ENCODE results near the gene TOP1. TPM values are rescaled to one million over a fixed set of nuclear protein-coding genes. Genes with fewer than 3 reads are reported as not detected.

The TOP1 gene
- total and polyA plus RNA-seq, 3 experiments from 2014 or later: 15.0 to 103 (median 98.5) TPM

DNA sequence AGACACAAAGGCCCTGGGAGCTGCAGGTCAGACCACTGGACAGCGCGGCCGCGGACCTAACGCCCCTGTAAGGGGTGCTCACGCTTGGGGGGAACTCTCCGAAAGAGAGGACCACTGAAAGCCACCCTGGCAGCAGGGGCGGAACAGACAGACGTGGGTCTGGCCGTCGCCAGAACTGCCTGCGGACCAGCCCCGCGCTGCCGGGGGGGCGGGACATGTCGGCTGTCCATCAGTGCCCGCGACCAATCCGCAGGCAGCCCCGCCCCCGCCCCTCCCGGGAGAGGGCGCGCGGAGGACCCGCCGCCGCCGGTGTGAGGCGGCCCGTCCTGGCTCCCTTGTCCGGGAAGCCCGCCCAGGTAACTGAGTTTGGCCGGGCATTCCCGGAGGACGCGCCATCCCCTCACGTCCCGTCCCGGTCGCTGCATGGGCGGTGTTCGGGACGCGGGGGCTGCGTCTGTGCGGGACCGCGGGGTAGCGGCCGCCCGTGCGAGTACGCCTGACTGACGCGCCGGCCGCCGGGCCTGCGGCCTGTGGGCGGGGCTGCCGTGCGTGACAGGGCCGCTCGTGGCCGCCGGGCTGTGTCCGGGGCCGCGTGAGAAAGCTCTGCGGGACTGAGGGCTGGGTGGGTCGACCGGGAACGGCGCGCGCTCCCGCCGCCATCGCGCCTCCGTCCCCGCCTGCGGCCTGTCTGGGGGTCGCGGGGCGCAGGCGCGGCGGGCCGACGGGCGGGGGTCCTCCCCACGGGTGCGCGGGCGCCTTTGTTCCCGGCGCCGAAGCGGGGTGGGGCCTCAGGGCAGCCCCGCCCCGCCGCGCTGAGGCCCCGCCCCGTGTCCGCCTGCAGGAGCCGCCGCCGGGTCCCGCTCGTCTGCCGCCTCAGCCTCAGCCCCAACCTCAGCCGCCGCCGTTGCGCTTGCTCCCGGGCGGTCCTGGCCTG is 108.3 kb downstream of the TOP1 start, which contains the start of gene PLCG1:
Gene PLCG1, plus strand, starts transcription at position 864 of the 934 bp plus-strand sequence. CDS start 99 bp downstream, outside the sequence.
- Mint-ChIP-seq H3K27ac (peak within 1 kb of the TSS; percentile 92 to 99 (median 96)), H3K36me3 (peaks cover 0 to 15% (median 3%) of the 10 kb centered on the region in 3 donors), H3K27me3 (peaks cover 0 to 4% of the 10 kb centered on the region in 2 donors), H3K4me1 (peaks cover 57 to 66% (median 63%) of the 10 kb centered on the region in 3 donors), H3K9me3 (no peaks in the 10 kb centered on the region), H3K4me3 (peak within 1 kb of the TSS; percentile 89 to 98 (median 94))
- H3K9me3 ChIP-seq (ENCODE audit: low read length): no peaks in the 10 kb centered on the region
- DNase-seq: peak; percentile 80 to 86 (median 83)
- H3K36me3 ChIP-seq (ENCODE audit: insufficient read depth, low read length): no peaks in the 10 kb centered on the region
- POLR2A ChIA-PET: interaction anchor here (0.8 to 4.1 kb wide), 2 partner anchors 19 to 96 kb away, joined by 3 to 69 read pairs; no protein-coding TSS in a partner anchor
- H3K27ac ChIP-seq (ENCODE audit: low read depth, low read length): peak within 1 kb of the TSS; percentile 80
- H3K4me3 ChIP-seq (ENCODE audit: low read length): peak within 1 kb of the TSS; percentile 85
- H3K27me3 ChIP-seq (ENCODE audit: insufficient read depth, low read length, poor library complexity, severe bottlenecking): no peaks in the 10 kb centered on the region
- CTCF ChIA-PET: interaction anchor here (1.3 to 7.5 kb wide), 12 partner anchors 9 to 204 kb away, joined by 3 to 193 read pairs (median 16); partner anchors contain the start of gene LPIN3
- peaks cover 63% of the 10 kb centered on the region for H3K4me1 ChIP-seq (ENCODE audit: insufficient read depth, low read length)

DNA sequence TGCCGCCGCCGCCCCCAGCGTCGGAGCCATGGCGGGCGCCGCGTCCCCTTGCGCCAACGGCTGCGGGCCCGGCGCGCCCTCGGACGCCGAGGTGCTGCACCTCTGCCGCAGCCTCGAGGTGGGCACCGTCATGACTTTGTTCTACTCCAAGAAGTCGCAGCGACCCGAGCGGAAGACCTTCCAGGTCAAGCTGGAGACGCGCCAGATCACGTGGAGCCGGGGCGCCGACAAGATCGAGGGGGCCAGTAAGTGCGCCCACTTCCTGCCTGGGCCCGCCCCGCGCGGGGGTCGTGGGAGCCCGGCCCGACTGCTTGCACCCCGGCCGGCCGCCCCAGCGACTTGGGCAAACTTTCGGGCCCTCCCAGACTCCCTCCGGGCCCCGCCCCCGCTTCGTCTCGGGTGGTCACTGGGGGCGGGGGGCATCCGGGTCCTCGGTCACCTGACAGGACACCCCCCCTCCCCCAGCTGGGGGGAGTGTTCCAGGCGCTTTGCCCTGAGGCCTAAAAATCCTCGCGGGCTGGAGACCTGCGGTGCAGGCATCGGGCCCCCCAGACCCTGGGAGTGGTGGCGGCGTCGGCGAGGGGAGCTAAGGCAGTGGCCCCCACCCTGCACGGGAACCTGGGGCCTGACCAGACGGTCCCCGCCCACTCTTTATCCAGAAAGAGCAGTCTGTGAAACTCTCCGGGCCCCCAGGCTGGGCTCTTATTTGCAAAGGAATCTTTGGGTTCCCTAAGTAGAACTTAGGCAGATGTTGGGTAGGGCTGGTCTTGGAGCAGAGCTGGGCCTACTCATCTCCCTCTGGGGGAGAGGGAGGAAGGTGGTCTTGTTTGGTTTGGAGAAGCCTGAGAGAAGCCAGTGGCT is 109.2 kb downstream of the TOP1 start:
- peaks cover 66 to 75% (median 71%) of the 10 kb centered on the region in 3 donors for H3K4me1 Mint-ChIP-seq
- H3K27me3 Mint-ChIP-seq: peaks cover 0 to 4% of the 10 kb centered on the region in 2 donors
- Histone ChIP-seq H3K36me3 (ENCODE audit: insufficient read depth, low read length) (no peaks in the 10 kb centered on the region), H3K27ac (ENCODE audit: low read depth, low read length) (peak overlapping the region; percentile 80), H3K4me1 (ENCODE audit: insufficient read depth, low read length) (peaks cover 72% of the 10 kb centered on the region), H3K27me3 (ENCODE audit: insufficient read depth, low read length, poor library complexity, severe bottlenecking) (no peaks in the 10 kb centered on the region), H3K9me3 (ENCODE audit: low read length) (no peaks in the 10 kb centered on the region), H3K4me3 (ENCODE audit: low read length) (peak overlapping the region; percentile 85)
- H3K9me3 Mint-ChIP-seq: no peaks in the 10 kb centered on the region
- peaks cover 0 to 13% (median 3%) of the 10 kb centered on the region in 3 donors for H3K36me3 Mint-ChIP-seq
- peak overlapping the region; percentile 89 to 98 (median 94) for H3K4me3 Mint-ChIP-seq
- CTCF ChIA-PET: interaction anchor here (0.6 to 7.5 kb wide), 9 partner anchors 18 to 203 kb away, joined by 3 to 193 read pairs (median 5); partner anchors contain the start of gene LPIN3
- DNase-seq: peak; percentile 64 to 83 (median 72)
- H3K27ac Mint-ChIP-seq: peak overlapping the region; percentile 92 to 99 (median 95)
- POLR2A ChIA-PET: interaction anchor here (0.6 to 4.1 kb wide), 4 partner anchors 9 to 249 kb away, joined by 3 to 69 read pairs (median 4); no protein-coding TSS in a partner anchor

DNA sequence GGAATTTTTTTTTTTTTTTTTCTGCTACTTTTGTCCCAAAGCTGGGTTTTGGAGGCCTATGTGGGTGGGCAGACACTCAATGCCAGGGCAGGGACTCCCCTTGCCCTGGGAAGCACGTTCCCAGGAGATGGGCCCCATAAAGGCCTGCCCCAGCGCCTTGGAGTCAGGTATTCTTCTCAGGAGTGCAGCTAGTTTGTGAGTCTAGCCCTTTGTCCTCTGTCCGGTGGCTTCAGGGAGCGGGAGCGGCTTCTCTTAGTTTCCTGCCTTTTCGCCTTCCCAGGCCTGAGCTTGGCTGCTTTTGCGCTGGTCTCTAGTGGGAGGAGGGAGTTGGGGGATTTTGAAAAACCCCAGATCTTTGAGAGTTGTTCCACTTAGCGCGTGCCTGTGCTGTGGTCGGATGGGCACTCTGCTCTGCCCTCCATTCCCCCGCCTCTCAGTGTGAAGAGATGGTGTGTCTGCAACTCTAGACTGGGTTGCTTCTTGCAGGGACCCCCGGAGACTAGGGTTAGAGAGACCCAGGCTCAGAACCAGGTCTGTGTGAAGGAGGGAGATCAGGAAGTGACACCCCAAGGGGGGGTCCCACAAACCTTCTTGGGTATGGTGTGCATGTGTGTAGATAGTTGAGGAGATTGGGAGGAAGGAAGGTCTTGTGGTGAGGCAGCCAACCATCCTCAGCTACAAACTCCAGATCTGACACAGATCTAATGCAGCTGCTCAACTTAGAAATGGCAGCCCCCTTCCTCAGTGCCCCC is 110.0 kb downstream of the TOP1 start:
- Histone ChIP-seq H3K9me3 (ENCODE audit: low read length) (no peaks in the 10 kb centered on the region), H3K4me3 (ENCODE audit: low read length) (peak overlapping the region; percentile 85), H3K36me3 (ENCODE audit: insufficient read depth, low read length) (no peaks in the 10 kb centered on the region), H3K27ac (ENCODE audit: low read depth, low read length) (peak overlapping the region; percentile 80), H3K27me3 (ENCODE audit: insufficient read depth, low read length, poor library complexity, severe bottlenecking) (no peaks in the 10 kb centered on the region), H3K4me1 (ENCODE audit: insufficient read depth, low read length) (peaks cover 80% of the 10 kb centered on the region)
- H3K4me1 Mint-ChIP-seq: peaks cover 73 to 78% (median 77%) of the 10 kb centered on the region in 3 donors
- peaks cover 0 to 13% (median 3%) of the 10 kb centered on the region in 3 donors for H3K36me3 Mint-ChIP-seq
- peak; percentile 38 to 71 (median 63) for DNase-seq
- peak overlapping the region; percentile 92 to 99 (median 95) for H3K27ac Mint-ChIP-seq
- H3K4me3 Mint-ChIP-seq: peak overlapping the region; percentile 89 to 98 (median 94)
- POLR2A ChIA-PET: interaction anchor here (0.6 to 4.1 kb wide), 4 partner anchors 8 to 249 kb away, joined by 3 to 69 read pairs (median 4); no protein-coding TSS in a partner anchor
- peaks cover 0 to 2% of the 10 kb centered on the region in 2 donors for H3K27me3 Mint-ChIP-seq
- H3K9me3 Mint-ChIP-seq: no peaks in the 10 kb centered on the region
- CTCF ChIA-PET: interaction anchor here (0.6 to 7.5 kb wide), 9 partner anchors 17 to 202 kb away, joined by 3 to 193 read pairs (median 4); partner anchors contain the start of gene LPIN3

DNA sequence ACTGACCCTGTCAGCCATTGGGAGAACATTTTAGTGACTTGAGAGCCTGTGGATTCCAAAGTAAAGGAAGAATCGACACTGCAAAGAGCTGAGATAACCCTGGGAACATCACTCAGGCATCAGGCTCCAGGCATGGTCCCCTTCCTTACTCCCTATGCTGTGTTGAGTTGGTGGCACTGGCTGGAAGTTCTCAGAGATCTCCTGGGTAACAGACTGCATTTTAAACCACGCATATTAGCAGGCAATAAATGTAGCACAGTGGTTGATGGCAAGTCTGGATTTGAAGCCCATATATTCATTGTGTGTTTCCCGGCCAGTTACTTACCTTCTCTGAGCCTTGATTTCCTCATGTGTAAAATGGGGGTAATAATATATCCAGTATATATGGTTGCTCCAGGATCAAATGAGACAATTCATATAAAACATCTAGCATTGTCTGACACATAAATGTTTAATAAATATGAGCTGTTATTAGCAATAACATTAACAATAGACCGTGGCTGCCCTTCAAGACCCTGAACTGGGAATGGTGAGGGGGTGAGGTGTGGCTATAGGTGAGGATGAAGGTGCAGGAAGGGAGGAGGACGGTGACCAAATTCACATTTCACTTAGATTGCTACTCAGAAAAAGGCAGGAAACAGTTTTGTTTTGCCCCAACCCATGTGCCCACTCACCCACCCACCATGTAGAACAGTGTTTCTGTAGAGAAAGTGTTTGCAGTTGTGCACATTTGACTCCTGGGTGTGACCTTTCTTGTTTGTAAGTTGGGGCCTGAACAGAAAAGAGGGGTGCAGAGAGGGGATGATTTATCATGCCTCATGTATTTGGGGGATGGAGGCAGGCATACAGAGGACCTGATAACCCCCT is 110.8 kb downstream of the TOP1 start:
- H3K4me3 Mint-ChIP-seq: peak overlapping the region; percentile 89 to 98 (median 94)
- peaks cover 80% of the 10 kb centered on the region for H3K4me1 ChIP-seq (ENCODE audit: insufficient read depth, low read length)
- H3K4me1 Mint-ChIP-seq: peaks cover 78 to 82% (median 80%) of the 10 kb centered on the region in 3 donors
- H3K36me3 ChIP-seq (ENCODE audit: insufficient read depth, low read length): no peaks in the 10 kb centered on the region
- no peaks in the 10 kb centered on the region for H3K9me3 Mint-ChIP-seq
- CTCF ChIA-PET: interaction anchor here (0.7 to 7.5 kb wide), 7 partner anchors 17 to 200 kb away, joined by 3 to 193 read pairs (median 7); no protein-coding TSS in a partner anchor
- H3K36me3 Mint-ChIP-seq: peaks cover 0 to 13% (median 3%) of the 10 kb centered on the region in 3 donors
- peak overlapping the region; percentile 4 for H3K27ac ChIP-seq (ENCODE audit: low read depth, low read length)
- H3K9me3 ChIP-seq (ENCODE audit: low read length): no peaks in the 10 kb centered on the region
- H3K27me3 ChIP-seq (ENCODE audit: insufficient read depth, low read length, poor library complexity, severe bottlenecking): no peaks in the 10 kb centered on the region
- no peak for DNase-seq
- peaks cover 0 to 2% of the 10 kb centered on the region in 2 donors for H3K27me3 Mint-ChIP-seq
- POLR2A ChIA-PET: interaction anchor here (1.2 to 4.1 kb wide), 2 partner anchors 17 to 34 kb away, joined by 5 to 69 read pairs; no protein-coding TSS in a partner anchor
- peak overlapping the region; percentile 85 for H3K4me3 ChIP-seq (ENCODE audit: low read length)
- H3K27ac Mint-ChIP-seq: peak overlapping the region; percentile 92 to 99 (median 95)

DNA sequence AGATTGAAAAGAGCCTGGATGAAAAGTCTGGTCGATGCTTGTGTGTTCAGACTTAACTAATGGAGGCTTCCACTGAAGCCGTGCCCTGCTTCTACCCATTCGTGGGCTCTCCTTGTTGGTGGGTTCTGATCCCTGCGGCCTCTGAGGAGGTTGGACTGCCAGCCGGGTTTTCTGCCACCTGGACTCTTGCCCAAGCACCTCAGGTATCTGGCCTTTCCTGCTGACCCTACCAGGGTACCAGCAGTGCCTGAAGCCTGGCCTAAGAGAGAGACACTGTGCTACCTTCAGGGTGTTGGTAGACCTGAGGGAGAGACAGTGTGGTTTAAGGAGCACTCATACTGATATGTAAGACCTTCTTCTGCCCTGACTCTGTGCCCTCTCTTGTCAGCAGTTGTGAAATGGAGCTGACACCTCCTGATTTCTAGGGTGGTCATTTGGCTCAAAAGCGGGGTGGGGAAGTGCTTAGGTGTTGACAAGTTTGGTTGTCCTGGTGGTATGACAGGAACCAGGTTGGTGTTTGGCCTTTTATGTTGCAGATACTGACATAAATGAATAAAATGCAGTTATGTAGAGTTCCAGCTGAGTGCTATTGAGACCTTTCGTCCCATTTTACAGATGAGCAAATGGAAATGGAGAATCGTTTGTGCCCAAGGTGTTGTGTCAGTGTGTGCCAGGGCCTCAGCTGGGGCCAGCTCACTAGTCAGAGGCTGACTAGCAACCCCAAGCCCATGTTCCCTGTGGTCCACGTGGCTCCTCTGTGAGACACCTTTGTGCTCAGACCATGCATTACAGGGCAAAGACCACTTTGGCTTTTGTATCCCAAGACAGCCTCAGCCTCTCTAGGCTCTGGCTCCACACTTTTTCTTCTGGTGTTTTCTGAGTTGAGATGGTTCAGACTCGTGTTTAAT is 111.9 kb downstream of the TOP1 start:
- no peaks in the 10 kb centered on the region for H3K27me3 ChIP-seq (ENCODE audit: insufficient read depth, low read length, poor library complexity, severe bottlenecking)
- H3K9me3 ChIP-seq (ENCODE audit: low read length): no peaks in the 10 kb centered on the region
- peaks cover 79 to 82% (median 80%) of the 10 kb centered on the region in 3 donors for H3K4me1 Mint-ChIP-seq
- ChIA-PET CTCF (interaction anchor here (1.5 to 8.1 kb wide), 4 partner anchors 9 to 198 kb away, joined by 5 to 71 read pairs (median 14); no protein-coding TSS in a partner anchor), POLR2A (interaction anchor here (1.2 to 4.9 kb wide), 3 partner anchors 16 to 34 kb away, joined by 4 to 51 read pairs (median 5); no protein-coding TSS in a partner anchor)
- H3K4me3 Mint-ChIP-seq: peak overlapping the region; percentile 89 to 98 (median 94)
- H3K27ac Mint-ChIP-seq: peak overlapping the region; percentile 92 to 99 (median 95)
- peak overlapping the region; percentile 44 for H3K27ac ChIP-seq (ENCODE audit: low read depth, low read length)
- H3K36me3 Mint-ChIP-seq: peaks cover 0 to 13% (median 3%) of the 10 kb centered on the region in 3 donors
- H3K9me3 Mint-ChIP-seq: no peaks in the 10 kb centered on the region
- peaks cover 80% of the 10 kb centered on the region for H3K4me1 ChIP-seq (ENCODE audit: insufficient read depth, low read length)
- peaks cover 0 to 2% of the 10 kb centered on the region in 2 donors for H3K27me3 Mint-ChIP-seq
- H3K36me3 ChIP-seq (ENCODE audit: insufficient read depth, low read length): no peaks in the 10 kb centered on the region
- peak overlapping the region; percentile 85 for H3K4me3 ChIP-seq (ENCODE audit: low read length)
- DNase-seq: no peak

All from CD8-positive, alpha-beta memory T cell (primary cell).